ENCODE results near the gene MOCS1. TPM values are rescaled to one million over a fixed set of nuclear protein-coding genes. Genes with fewer than 3 reads are reported as not detected.

The MOCS1 gene
- total RNA-seq, 1 donor from 2014 or later: 9.9 TPM

DNA sequence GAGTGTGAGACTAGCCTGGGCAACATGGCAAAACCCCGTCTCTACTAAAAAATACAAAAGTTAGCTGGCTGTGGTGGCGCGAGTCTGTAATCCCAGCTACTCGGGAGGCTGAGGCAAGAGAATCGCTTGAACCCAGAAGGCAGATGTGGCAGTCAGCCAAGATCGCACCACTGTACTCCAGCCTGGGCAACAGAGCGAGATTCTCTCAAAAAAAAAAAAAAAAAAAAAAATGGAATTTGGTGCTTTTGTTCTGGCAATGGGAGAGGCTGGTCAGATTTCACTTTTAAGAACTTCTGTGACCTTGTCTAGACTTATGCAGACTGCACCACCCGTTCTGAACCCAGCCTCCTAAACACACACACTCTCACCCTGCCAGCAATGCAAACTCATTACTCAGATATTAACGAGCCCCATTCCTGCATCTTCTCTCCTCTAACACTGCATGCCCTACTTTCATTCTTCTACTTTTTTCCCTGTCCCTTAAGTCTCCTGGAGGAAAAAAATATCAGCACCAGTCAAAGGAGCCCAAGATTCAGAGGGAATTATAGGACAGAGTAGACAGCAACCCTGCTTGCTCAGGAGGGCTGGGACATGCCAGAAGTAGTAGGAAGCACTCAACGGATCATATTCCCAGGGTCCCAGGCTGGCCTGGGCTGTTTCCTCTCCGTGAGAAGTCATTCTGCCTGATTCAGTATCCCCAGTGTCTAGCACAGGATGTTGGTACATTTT lies 4.4 kb downstream of the MOCS1 start:
- no peaks in the 10 kb centered on the region for H3K4me1 Mint-ChIP-seq (ENCODE audit: low read depth, unreplicated experiment)
- H3K9me3 Mint-ChIP-seq (ENCODE audit: unreplicated experiment): no peaks in the 10 kb centered on the region
- no peaks in the 10 kb centered on the region for H3K36me3 Mint-ChIP-seq (ENCODE audit: unreplicated experiment)
- no peak overlapping the region for H3K4me3 Mint-ChIP-seq (ENCODE audit: unreplicated experiment)
- no peak overlapping the region for H3K27ac Mint-ChIP-seq (ENCODE audit: unreplicated experiment)
- peaks cover 8% of the 10 kb centered on the region for H3K27me3 Mint-ChIP-seq (ENCODE audit: unreplicated experiment)
- TF ChIP-seq, protein P1, sequence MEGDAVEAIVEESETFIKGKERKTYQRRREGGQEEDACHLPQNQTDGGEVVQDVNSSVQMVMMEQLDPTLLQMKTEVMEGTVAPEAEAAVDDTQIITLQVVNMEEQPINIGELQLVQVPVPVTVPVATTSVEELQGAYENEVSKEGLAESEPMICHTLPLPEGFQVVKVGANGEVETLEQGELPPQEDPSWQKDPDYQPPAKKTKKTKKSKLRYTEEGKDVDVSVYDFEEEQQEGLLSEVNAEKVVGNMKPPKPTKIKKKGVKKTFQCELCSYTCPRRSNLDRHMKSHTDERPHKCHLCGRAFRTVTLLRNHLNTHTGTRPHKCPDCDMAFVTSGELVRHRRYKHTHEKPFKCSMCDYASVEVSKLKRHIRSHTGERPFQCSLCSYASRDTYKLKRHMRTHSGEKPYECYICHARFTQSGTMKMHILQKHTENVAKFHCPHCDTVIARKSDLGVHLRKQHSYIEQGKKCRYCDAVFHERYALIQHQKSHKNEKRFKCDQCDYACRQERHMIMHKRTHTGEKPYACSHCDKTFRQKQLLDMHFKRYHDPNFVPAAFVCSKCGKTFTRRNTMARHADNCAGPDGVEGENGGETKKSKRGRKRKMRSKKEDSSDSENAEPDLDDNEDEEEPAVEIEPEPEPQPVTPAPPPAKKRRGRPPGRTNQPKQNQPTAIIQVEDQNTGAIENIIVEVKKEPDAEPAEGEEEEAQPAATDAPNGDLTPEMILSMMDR (IDR thresholded peaks at IDR 0.05; ENCODE audit: partially characterized antibody, unreplicated experiment): no peak
- DNase-seq: no peak

DNA sequence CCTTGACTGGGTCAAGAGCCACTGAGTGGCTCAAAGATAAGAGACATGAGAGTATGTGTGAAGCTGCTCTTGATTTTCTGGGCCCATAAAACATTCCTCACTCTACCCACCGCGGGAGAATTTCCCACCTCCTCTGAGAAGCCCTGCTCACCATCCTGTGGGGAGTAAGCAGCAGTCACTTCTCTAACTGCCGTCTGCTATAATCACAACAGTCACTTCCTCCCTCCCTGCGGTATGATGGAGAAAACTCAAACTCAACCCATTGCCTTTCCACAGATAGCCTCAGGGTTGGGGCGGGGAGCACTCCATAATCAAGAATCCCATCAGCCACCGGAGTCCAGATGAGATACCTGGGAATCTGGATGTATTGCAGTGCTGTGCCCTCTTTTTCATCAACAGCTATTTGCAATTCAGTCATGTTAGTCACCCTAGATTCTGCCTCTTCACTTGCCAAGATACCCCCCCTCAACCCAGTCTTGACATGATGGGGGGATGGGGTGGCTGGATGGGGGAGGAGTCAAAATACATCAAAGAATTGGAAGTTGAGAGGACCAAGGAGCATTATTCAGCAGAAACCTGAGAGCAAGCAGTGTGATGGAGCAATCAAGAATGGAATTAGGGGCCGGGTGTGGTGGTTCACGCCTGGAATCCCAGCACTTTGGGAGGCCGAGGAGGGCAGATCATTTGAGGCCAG lies 5.1 kb downstream of the MOCS1 start:
- no peak overlapping the region for H3K4me3 Mint-ChIP-seq (ENCODE audit: unreplicated experiment)
- H3K9me3 Mint-ChIP-seq (ENCODE audit: unreplicated experiment): no peaks in the 10 kb centered on the region
- no peaks in the 10 kb centered on the region for H3K4me1 Mint-ChIP-seq (ENCODE audit: low read depth, unreplicated experiment)
- TF ChIP-seq, protein P1 (IDR thresholded peaks at IDR 0.05; ENCODE audit: partially characterized antibody, unreplicated experiment): no peak
- no peaks in the 10 kb centered on the region for H3K36me3 Mint-ChIP-seq (ENCODE audit: unreplicated experiment)
- H3K27me3 Mint-ChIP-seq (ENCODE audit: unreplicated experiment): peaks cover 9% of the 10 kb centered on the region
- DNase-seq: no peak
- H3K27ac Mint-ChIP-seq (ENCODE audit: unreplicated experiment): no peak overlapping the region

- TF ChIP-seq, protein P1 (IDR thresholded peaks at IDR 0.05; ENCODE audit: partially characterized antibody, unreplicated experiment): no peak
- H3K27me3 Mint-ChIP-seq (ENCODE audit: unreplicated experiment): peaks cover 7% of the 10 kb centered on the region
- DNase-seq: no peak
- no peaks in the 10 kb centered on the region for H3K9me3 Mint-ChIP-seq (ENCODE audit: unreplicated experiment)
- no peaks in the 10 kb centered on the region for H3K36me3 Mint-ChIP-seq (ENCODE audit: unreplicated experiment)
- no peaks in the 10 kb centered on the region for H3K4me1 Mint-ChIP-seq (ENCODE audit: low read depth, unreplicated experiment)
- H3K27ac Mint-ChIP-seq (ENCODE audit: unreplicated experiment): no peak overlapping the region
- no peak overlapping the region for H3K4me3 Mint-ChIP-seq (ENCODE audit: unreplicated experiment)
These were observed 7.1 kb downstream of the MOCS1 start for GRCh38 chr6:39927159-39927558.

DNA sequence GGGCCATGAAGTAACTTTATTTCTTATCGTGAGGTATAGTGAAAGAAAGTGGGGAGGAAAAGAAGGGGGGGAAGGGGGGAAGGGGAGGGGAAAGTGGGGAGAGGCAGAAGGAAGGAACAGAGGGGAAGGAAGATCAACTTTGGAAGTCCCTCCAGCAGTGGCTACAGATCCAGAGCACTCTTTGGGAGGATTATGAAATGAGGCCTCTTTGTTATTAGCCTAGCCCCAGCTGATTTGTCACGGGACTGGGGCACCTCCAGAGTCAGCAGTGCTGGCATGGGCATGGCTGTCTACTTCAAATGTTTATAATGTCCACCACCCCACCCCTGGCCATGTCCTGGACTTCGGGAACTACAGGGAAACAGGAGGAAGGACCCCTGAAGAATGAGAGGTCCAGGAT lies 7.6 kb downstream of the MOCS1 start:
- TF ChIP-seq, protein P1 (IDR thresholded peaks at IDR 0.05; ENCODE audit: partially characterized antibody, unreplicated experiment): no peak
- Mint-ChIP-seq H3K4me3 (ENCODE audit: unreplicated experiment) (no peak overlapping the region), H3K4me1 (ENCODE audit: low read depth, unreplicated experiment) (no peaks in the 10 kb centered on the region), H3K27me3 (ENCODE audit: unreplicated experiment) (peaks cover 7% of the 10 kb centered on the region), H3K36me3 (ENCODE audit: unreplicated experiment) (peaks cover under 1% of the 10 kb centered on the region), H3K9me3 (ENCODE audit: unreplicated experiment) (no peaks in the 10 kb centered on the region), H3K27ac (ENCODE audit: unreplicated experiment) (no peak overlapping the region)
- DNase-seq: no peak

DNA sequence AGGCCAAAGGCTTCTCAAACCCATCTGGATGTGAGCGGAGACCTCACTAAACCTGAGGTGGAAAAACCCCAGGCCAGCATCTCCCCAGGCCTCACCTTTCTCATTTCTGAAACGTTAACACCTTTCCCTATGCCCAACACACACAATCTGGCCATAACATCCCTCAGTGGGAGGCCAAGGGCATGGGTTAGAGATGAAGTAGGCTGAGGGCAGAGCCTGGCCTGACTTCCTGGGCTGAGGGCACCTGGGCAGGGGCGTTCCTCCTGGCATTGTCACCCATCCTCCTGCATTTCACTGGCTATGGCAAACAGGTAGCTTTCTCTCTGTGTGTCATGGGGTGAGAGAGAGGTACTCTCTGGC lies 8.4 kb downstream of the MOCS1 start:
- H3K27ac Mint-ChIP-seq (ENCODE audit: unreplicated experiment): no peak overlapping the region
- no peak for DNase-seq
- TF ChIP-seq, protein P1 (IDR thresholded peaks at IDR 0.05; ENCODE audit: partially characterized antibody, unreplicated experiment): no peak
- H3K4me3 Mint-ChIP-seq (ENCODE audit: unreplicated experiment): no peak overlapping the region
- peaks cover 4% of the 10 kb centered on the region for H3K36me3 Mint-ChIP-seq (ENCODE audit: unreplicated experiment)
- H3K4me1 Mint-ChIP-seq (ENCODE audit: low read depth, unreplicated experiment): no peaks in the 10 kb centered on the region
- H3K9me3 Mint-ChIP-seq (ENCODE audit: unreplicated experiment): no peaks in the 10 kb centered on the region
- peaks cover 7% of the 10 kb centered on the region for H3K27me3 Mint-ChIP-seq (ENCODE audit: unreplicated experiment)
